Osteocyte (in vitro differentiated cells): ENCODE data around the gene WDR1. TPM values are rescaled to one million over a fixed set of nuclear protein-coding genes. Genes with fewer than 3 reads are reported as not detected.
A peak's percentile ranks its signal among the peaks of the same experiment; 100 is the strongest.

Experiments used
- DNase-seq: peaks from one replicate; pipeline ENCODE4 v3.0.0; 2021; ENCODE audit warnings: mixed read lengths; ENCODE audit not compliant: unreplicated experiment; ENCODE audit errors: extremely low spot score
- H3K27ac Mint-ChIP-seq: one replicate; pipeline ENCODE4 v1.8.0; 2021; ENCODE audit warnings: mild to moderate bottlenecking, mixed read lengths; ENCODE audit not compliant: unreplicated experiment
- H3K27me3 Mint-ChIP-seq: one replicate; pipeline ENCODE4 v1.8.0; 2021; ENCODE audit warnings: mixed read lengths; ENCODE audit not compliant: unreplicated experiment
- H3K36me3 Mint-ChIP-seq: one replicate; pipeline ENCODE4 v1.8.0; 2021; ENCODE audit warnings: mixed read lengths; ENCODE audit not compliant: unreplicated experiment
- H3K4me1 Mint-ChIP-seq: one replicate; pipeline ENCODE4 v1.8.0; 2021; ENCODE audit warnings: mixed read lengths; ENCODE audit not compliant: unreplicated experiment
- H3K4me3 Mint-ChIP-seq: one replicate; pipeline ENCODE4 v1.8.0; 2021; ENCODE audit warnings: mild to moderate bottlenecking, moderate library complexity, mixed read lengths; ENCODE audit not compliant: unreplicated experiment
- H3K9me3 Mint-ChIP-seq: one replicate; pipeline ENCODE4 v1.8.0; 2021; ENCODE audit warnings: mixed read lengths; ENCODE audit not compliant: unreplicated experiment
- CTCF ChIP-seq: fragments of 200-600 bp; sonication (generic); IDR thresholded peaks from 2 replicates; pipeline ENCODE4 v1.5.0; 2021; ENCODE audit warnings: antibody characterized with exemption, mild to moderate bottlenecking, moderate library complexity
- total RNA-seq: library from RNA; stranded (reverse); gene quantifications from 2 replicates; pipeline ENCODE4 v1.2.1, GENCODE V29; 2021

The WDR1 gene
- total RNA-seq, 1 donor from 2014 or later = 537 TPM

DNA sequence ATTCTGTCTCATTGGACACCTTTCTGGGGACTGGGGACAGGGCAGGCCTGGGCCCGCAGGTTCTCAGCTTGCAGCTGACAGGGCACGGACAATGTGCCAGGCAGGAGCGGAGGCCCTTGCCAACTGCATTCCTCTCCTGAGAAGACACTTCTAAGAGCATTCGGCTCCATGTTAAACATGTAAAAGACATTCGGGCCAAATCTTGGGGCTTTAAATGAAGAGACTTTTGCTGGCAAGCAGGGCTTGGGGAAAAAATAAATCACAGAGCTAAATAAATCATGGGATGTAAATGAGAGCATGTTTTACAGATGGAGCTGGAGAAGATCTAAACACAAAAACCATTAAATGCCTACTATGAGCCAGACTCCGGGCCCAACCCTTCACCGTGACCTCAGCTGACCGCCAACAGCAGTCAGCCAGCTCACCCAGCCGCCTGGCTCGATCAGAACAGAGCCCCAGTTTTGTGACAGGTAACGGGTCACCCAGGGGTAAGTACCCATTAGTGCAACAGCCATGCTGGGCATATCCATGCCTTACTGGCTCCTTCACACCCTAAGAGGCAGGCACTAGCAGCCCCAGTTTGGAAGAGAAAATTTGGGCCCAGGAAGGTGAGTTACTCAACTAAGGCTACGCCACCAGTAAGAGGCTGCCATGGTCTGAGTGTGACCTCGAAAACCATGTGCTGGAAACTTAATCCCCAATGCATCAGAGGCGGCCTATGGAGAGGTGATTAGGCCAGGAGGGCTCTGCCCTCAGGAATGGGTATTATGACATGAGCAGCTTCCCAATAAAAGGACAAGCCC lies 14.7 kb downstream of the WDR1 start:
- Mint-ChIP-seq H3K36me3 (peaks cover 45% of the 10 kb centered on the region), H3K27ac (peak overlapping the region; percentile 80), H3K4me3 (peak overlapping the region; percentile 22), H3K4me1 (peaks cover 98% of the 10 kb centered on the region), H3K27me3 (no peaks in the 10 kb centered on the region), H3K9me3 (no peaks in the 10 kb centered on the region)
- DNase-seq = no peak
- no peak for TF ChIP-seq CTCF

GRCh38 chr4:10100734-10101216 lies 15.8 kb downstream of the WDR1 start:
- Mint-ChIP-seq H3K9me3 (no peaks in the 10 kb centered on the region), H3K27ac (no peak overlapping the region), H3K4me3 (no peak overlapping the region), H3K27me3 (no peaks in the 10 kb centered on the region), H3K4me1 (peaks cover 98% of the 10 kb centered on the region), H3K36me3 (peaks cover 49% of the 10 kb centered on the region)
- DNase-seq = no peak
- no peak for TF ChIP-seq CTCF

DNA sequence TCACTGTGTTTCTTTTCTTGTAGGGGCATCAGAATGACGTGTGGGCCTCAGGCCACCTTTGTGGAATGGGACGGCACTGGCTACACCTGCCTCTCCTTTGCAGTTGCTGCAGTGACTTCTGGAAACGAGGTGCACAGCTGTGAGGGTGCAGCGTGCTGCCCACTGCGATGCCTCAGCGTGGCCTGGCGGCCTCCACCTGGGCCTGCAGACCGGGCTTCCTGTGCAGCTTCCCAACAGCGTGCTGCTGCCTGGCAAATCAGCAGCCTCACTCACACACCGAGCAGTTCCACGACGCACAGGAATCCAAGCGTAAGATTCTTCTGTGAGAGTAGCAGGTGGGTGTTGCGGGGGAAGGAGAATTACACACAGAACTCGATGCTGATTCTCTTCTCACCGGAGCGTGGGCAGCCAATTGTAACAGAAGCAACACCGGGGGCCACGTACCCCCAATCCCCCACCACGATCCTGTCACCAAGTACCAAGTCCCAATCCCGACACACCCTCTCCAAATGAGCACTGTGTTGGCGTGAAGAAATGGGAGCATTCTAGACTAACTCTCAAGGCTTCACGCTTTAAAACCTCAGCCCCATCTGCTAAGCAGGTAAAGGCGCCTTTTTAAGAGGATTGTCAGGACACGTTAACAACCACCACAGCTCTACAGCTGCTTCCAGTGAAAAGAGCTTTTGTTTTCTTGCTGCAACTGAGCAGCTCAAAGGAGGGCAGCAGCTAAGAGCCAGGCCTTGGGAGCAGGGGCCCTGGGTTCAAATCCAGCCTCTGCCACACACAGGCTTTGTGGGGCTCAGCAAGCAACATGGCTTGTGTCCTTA lies 16.9 kb downstream of the WDR1 start:
- Mint-ChIP-seq H3K27ac (peak overlapping the region; percentile 97), H3K27me3 (no peaks in the 10 kb centered on the region)
- no peak for TF ChIP-seq CTCF

DNA sequence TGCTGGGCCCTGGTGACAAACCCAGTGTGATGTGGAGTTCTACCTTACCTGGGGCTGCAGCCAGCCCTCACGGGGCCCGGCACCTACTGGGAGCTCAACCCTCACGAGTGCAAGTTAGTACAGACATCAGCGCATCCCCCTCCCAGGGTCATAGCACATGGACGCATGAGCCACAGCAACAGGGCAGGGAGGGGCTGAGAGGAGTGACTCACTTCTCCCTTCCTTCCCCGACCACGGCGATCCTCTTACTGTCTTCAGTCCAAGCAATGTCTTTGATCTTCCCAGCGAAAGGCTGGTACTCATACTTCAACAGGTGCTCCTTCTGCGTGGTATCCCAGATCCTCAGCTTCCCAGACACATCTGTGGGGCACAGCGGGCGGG lies 17.8 kb downstream of the WDR1 start:
- no peaks in the 10 kb centered on the region for H3K27me3 Mint-ChIP-seq
- H3K36me3 Mint-ChIP-seq = peaks cover 44% of the 10 kb centered on the region
- DNase-seq = no peak
- peaks cover 98% of the 10 kb centered on the region for H3K4me1 Mint-ChIP-seq
- no peaks in the 10 kb centered on the region for H3K9me3 Mint-ChIP-seq
- H3K27ac Mint-ChIP-seq = peak overlapping the region; percentile 97
- peak overlapping the region; percentile 40 for H3K4me3 Mint-ChIP-seq
- no peak for TF ChIP-seq CTCF

More for the DNA sequence above, 16.9 kb downstream of the WDR1 start:
- peaks cover 98% of the 10 kb centered on the region for H3K4me1 Mint-ChIP-seq
- no peak overlapping the region for H3K4me3 Mint-ChIP-seq
- H3K9me3 Mint-ChIP-seq = no peaks in the 10 kb centered on the region
- DNase-seq = no peak
- peaks cover 45% of the 10 kb centered on the region for H3K36me3 Mint-ChIP-seq
